KMS-11 (cell line): ENCODE measurements around the gene B4GALNT3.

Experiments used
- H2AFZ ChIP-seq: fragments of 200-600 bp; sonication (generic); 2 replicates; pipeline ENCODE4 v1.6.1; 2016; ENCODE audit warnings: antibody characterized with exemption, mixed run types, low read depth
- H3K27ac ChIP-seq: fragments of 200-600 bp; sonication (generic); 2 replicates; pipeline ENCODE4 v1.6.1; 2016; ENCODE audit warnings: mild to moderate bottlenecking, mixed run types
- H3K27me3 ChIP-seq: fragments of 200-600 bp; sonication (generic); 2 replicates; pipeline ENCODE4 v1.6.1; 2017; ENCODE audit warnings: mild to moderate bottlenecking, low read depth, mixed run types, moderate library complexity; ENCODE audit not compliant: insufficient read depth
- H3K36me3 ChIP-seq: fragments of 200-600 bp; sonication (generic); 2 replicates; pipeline ENCODE4 v1.6.1; 2017; ENCODE audit warnings: mild to moderate bottlenecking, mixed run types; ENCODE audit not compliant: insufficient read depth
- H3K4me1 ChIP-seq: fragments of 200-600 bp; sonication (generic); 2 replicates; pipeline ENCODE4 v1.6.1; 2016; ENCODE audit warnings: mild to moderate bottlenecking, low read depth, mixed run types; ENCODE audit not compliant: poor library complexity, severe bottlenecking
- H3K4me2 ChIP-seq: fragments of 200-600 bp; sonication (generic); 2 replicates; pipeline ENCODE4 v1.7.0; 2016; ENCODE audit warnings: mild to moderate bottlenecking, mixed run types
- H3K4me3 ChIP-seq: fragments of 200-600 bp; sonication (generic); IDR thresholded peaks from 2 replicates; pipeline ENCODE4 v1.6.1; 2017; ENCODE audit warnings: low read depth, low read length, mixed read lengths; ENCODE audit not compliant: insufficient read depth
- H3K79me2 ChIP-seq: fragments of 200-600 bp; sonication (generic); 2 replicates; pipeline ENCODE4 v1.6.1; 2016; ENCODE audit warnings: low read depth, mixed run types; ENCODE audit not compliant: insufficient read depth
- H3K9ac ChIP-seq: fragments of 200-600 bp; sonication (generic); 2 replicates; pipeline ENCODE4 v1.6.1; 2016; ENCODE audit warnings: mild to moderate bottlenecking, mixed run types
- H4K20me1 ChIP-seq: fragments of 200-600 bp; sonication (generic); 2 replicates; pipeline ENCODE4 v1.6.1; 2016; ENCODE audit warnings: mild to moderate bottlenecking, mixed run types; ENCODE audit not compliant: insufficient read depth
- TF ChIP-seq, protein P1 (sequence below): fragments of 200-600 bp; sonication (generic); conservative IDR thresholded peaks from 2 replicates; pipeline ENCODE4 v1.6.1; 2017; ENCODE audit warnings: low read depth, mild to moderate bottlenecking, antibody characterized with exemption, low read length, moderate library complexity, mixed read lengths

Gene B4GALNT3

DNA sequence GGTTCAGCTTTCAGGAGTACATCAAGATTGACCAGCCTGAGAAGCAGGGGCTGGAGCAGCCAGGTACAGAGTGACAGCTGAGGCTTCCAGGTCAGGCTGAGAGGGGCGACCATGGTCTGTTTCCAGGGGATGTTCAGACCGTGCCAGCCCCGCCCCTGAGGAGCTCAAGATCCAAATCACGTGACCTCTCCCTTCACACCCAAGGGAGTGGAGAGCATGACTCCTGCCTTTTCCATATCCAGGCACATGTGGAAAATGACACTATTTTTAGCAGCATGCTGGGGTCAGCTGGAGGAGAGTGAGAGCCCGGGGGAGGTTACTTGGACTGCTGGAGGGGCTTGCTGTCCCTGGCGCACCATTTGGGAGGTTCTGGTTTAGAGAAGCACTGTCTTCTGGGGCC lies 92.7 kb downstream of the B4GALNT3 start:
- TF ChIP-seq, protein P1, sequence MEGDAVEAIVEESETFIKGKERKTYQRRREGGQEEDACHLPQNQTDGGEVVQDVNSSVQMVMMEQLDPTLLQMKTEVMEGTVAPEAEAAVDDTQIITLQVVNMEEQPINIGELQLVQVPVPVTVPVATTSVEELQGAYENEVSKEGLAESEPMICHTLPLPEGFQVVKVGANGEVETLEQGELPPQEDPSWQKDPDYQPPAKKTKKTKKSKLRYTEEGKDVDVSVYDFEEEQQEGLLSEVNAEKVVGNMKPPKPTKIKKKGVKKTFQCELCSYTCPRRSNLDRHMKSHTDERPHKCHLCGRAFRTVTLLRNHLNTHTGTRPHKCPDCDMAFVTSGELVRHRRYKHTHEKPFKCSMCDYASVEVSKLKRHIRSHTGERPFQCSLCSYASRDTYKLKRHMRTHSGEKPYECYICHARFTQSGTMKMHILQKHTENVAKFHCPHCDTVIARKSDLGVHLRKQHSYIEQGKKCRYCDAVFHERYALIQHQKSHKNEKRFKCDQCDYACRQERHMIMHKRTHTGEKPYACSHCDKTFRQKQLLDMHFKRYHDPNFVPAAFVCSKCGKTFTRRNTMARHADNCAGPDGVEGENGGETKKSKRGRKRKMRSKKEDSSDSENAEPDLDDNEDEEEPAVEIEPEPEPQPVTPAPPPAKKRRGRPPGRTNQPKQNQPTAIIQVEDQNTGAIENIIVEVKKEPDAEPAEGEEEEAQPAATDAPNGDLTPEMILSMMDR: no peak
- H3K27ac ChIP-seq: no peak overlapping the region
- H2AFZ ChIP-seq: no peak overlapping the region
- H3K9ac ChIP-seq: no peak overlapping the region
- no peak overlapping the region for H3K4me3 ChIP-seq
- no peak overlapping the region for H3K4me2 ChIP-seq
- no peaks in the 10 kb centered on the region for H3K36me3 ChIP-seq
- no peaks in the 10 kb centered on the region for H4K20me1 ChIP-seq
- no peaks in the 10 kb centered on the region for H3K79me2 ChIP-seq
- H3K27me3 ChIP-seq: no peaks in the 10 kb centered on the region
- H3K4me1 ChIP-seq: no peaks in the 10 kb centered on the region

- H3K9ac ChIP-seq: no peak overlapping the region
- no peak overlapping the region for H2AFZ ChIP-seq
- H3K4me2 ChIP-seq: no peak overlapping the region
- H3K4me3 ChIP-seq: no peak overlapping the region
- H3K79me2 ChIP-seq: no peaks in the 10 kb centered on the region
- no peak overlapping the region for H3K27ac ChIP-seq
- H3K36me3 ChIP-seq: no peaks in the 10 kb centered on the region
- no peaks in the 10 kb centered on the region for H3K4me1 ChIP-seq
- TF ChIP-seq, protein P1: no peak
- H3K27me3 ChIP-seq: no peaks in the 10 kb centered on the region
- no peaks in the 10 kb centered on the region for H4K20me1 ChIP-seq
Observed at GRCh38 chr12:553216-554000, 93.7 kb downstream of the B4GALNT3 start.

GRCh38 chr12:554001-554285 lies 94.2 kb downstream of the B4GALNT3 start:
- Histone ChIP-seq H2AFZ (no peak overlapping the region), H3K9ac (no peak overlapping the region), H3K27ac (no peak overlapping the region), H3K79me2 (no peaks in the 10 kb centered on the region), H3K4me2 (no peak overlapping the region), H4K20me1 (no peaks in the 10 kb centered on the region), H3K4me1 (no peaks in the 10 kb centered on the region), H3K27me3 (no peaks in the 10 kb centered on the region), H3K36me3 (no peaks in the 10 kb centered on the region), H3K4me3 (no peak overlapping the region)
- TF ChIP-seq, protein P1: no peak

DNA sequence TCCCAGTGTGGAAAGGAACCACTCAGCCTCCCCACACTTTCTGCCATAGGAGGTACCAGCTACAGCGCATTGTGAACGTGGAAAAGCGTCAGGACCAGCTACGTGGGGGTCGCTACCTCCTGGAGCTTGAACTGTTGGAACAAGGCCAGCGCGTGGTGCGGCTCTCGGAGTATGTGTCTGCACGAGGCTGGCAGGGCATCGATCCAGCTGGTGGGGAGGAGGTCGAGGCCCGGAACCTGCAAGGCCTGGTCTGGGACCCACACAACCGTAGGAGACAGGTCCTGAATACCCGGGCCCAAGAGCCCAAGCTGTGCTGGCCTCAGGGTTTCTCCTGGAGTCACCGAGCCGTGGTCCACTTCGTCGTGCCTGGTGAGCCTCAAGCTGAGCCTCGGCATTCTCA lies 96.8 kb downstream of the B4GALNT3 start:
- TF ChIP-seq, protein P1: no peak

More for the DNA sequence above, 96.8 kb downstream of the B4GALNT3 start:
- H3K36me3 ChIP-seq: no peaks in the 10 kb centered on the region
- H4K20me1 ChIP-seq: no peaks in the 10 kb centered on the region
- no peaks in the 10 kb centered on the region for H3K79me2 ChIP-seq
- no peak overlapping the region for H3K4me3 ChIP-seq
- H2AFZ ChIP-seq: no peak overlapping the region
- no peaks in the 10 kb centered on the region for H3K27me3 ChIP-seq
- H3K27ac ChIP-seq: no peak overlapping the region
- H3K4me1 ChIP-seq: no peaks in the 10 kb centered on the region
- no peak overlapping the region for H3K4me2 ChIP-seq
- no peak overlapping the region for H3K9ac ChIP-seq
